HG02642 (cell line): Measurements from ENCODE around the gene GLIS2.

Experiments used
- ATAC-seq: cut with Tn5 transposase; IDR thresholded peaks from one replicate; pipeline ENCODE4 v1.9.1; 2021; ENCODE audit warnings: mild to moderate bottlenecking; ENCODE audit not compliant: unreplicated experiment, poor library complexity

GLIS2 gene

GRCh38 chr16:4318967-4319366, 3.1 kb downstream of the GLIS2 start:
- no peak for ATAC-seq

- peak; percentile 37 for ATAC-seq
These were observed 3.9 kb downstream of the GLIS2 start for GRCh38 chr16:4319454-4320421.

GRCh38 chr16:4320571-4321137, 4.8 kb downstream of the GLIS2 start:
- no peak for ATAC-seq

- ATAC-seq: no peak
These were observed 5.6 kb downstream of the GLIS2 start for GRCh38 chr16:4321286-4322120.

- ATAC-seq: no peak
These were observed 6.5 kb downstream of the GLIS2 start for GRCh38 chr16:4322121-4323052.

GRCh38 chr16:4323071-4323844, 7.4 kb downstream of the GLIS2 start:
- ATAC-seq: no peak

- ATAC-seq: no peak
These were observed 8.1 kb downstream of the GLIS2 start for GRCh38 chr16:4323845-4324488.

GRCh38 chr16:4324492-4325252, 8.8 kb downstream of the GLIS2 start:
- ATAC-seq: no peak

- ATAC-seq: no peak
These were observed 9.4 kb downstream of the GLIS2 start for GRCh38 chr16:4325253-4325758.

- no peak for ATAC-seq
These were observed 11.6 kb downstream of the GLIS2 start for GRCh38 chr16:4327386-4328045.

- no peak for ATAC-seq
These were observed 12.3 kb downstream of the GLIS2 start for GRCh38 chr16:4328046-4328781.

- ATAC-seq: no peak
These were observed 13.2 kb downstream of the GLIS2 start for GRCh38 chr16:4328782-4329775.

GRCh38 chr16:4330277-4330874, 14.5 kb downstream of the GLIS2 start:
- peak; percentile 57 for ATAC-seq

GRCh38 chr16:4332083-4332482, 16.2 kb downstream of the GLIS2 start:
- ATAC-seq: no peak
